Measurements from ENCODE around the gene MASTL.
A peak's percentile ranks its signal among the peaks of the same experiment; 100 is the strongest.

The MASTL gene

GRCh38 chr10:27157150-27157549 is 2.0 kb downstream of the MASTL start:
- Histone ChIP-seq H3K79me1 (ENCODE audit: low read length) (peaks cover 16% of the 10 kb centered on the region), H3K36me3 (ENCODE audit: control insufficient read depth in 1 of 2, insufficient read depth in 2 of 2, low read length in 2 of 2) (peaks cover 12 to 17% of the 10 kb centered on the region in 2 experiments), H3K18ac (ENCODE audit: low read length) (no peak overlapping the region), H2AFZ (ENCODE audit: insufficient read depth, low read length, poor library complexity) (no peak overlapping the region), H4K8ac (ENCODE audit: low read depth, low read length) (no peak overlapping the region), H3K4me3 (ENCODE audit: low read depth, low read length) (no peak overlapping the region), H3K14ac (ENCODE audit: low read length) (no peak overlapping the region), H2BK12ac (ENCODE audit: low read length) (no peak overlapping the region), H3K4me1 (ENCODE audit: control insufficient read depth in 1 of 2, insufficient read depth in 2 of 2, low read length in 2 of 2) (peaks cover 0 to 5% of the 10 kb centered on the region in 2 experiments), H3K9me3 (ENCODE audit: insufficient read depth, low read depth, low read length) (no peaks in the 10 kb centered on the region), H3K9ac (ENCODE audit: low read length) (no peak overlapping the region), H3K23ac (ENCODE audit: low read length) (no peak overlapping the region), H3K4ac (ENCODE audit: low read depth, low read length) (no peak overlapping the region), H2AK5ac (ENCODE audit: low read length) (no peak overlapping the region), H3K79me2 (ENCODE audit: control insufficient read depth, insufficient read depth, low read length, poor library complexity) (peaks cover 8% of the 10 kb centered on the region), H4K12ac (ENCODE audit: low read depth, low read length) (no peak overlapping the region), H3K27me3 (ENCODE audit: insufficient read depth, low read length) (no peaks in the 10 kb centered on the region), H2BK5ac (ENCODE audit: low read depth, low read length, poor library complexity) (no peak overlapping the region), H2BK120ac (ENCODE audit: insufficient read depth, low read length, poor library complexity) (no peak overlapping the region), H3K4me2 (ENCODE audit: low read length) (no peak overlapping the region), H3K27ac (ENCODE audit: low read depth, low read length) (no peak overlapping the region), H4K91ac (ENCODE audit: low read depth, low read length) (no peak overlapping the region)
- peak in 1 of 2 donors; percentile 37 for DNase-seq
- no CpG with 5 or more reads among the region's 2 CpGs for WGBS (ENCODE audit: extremely low coverage, insufficient coverage, insufficient read length)

- Histone ChIP-seq H4K12ac (ENCODE audit: low read depth, low read length) (no peak overlapping the region), H3K4me1 (ENCODE audit: control insufficient read depth in 1 of 2, insufficient read depth in 2 of 2, low read length in 2 of 2) (peaks cover 0 to 5% of the 10 kb centered on the region in 2 experiments), H3K9ac (ENCODE audit: low read length) (no peak overlapping the region), H3K4me3 (ENCODE audit: low read depth, low read length) (no peak overlapping the region), H3K18ac (ENCODE audit: low read length) (no peak overlapping the region), H2AK5ac (ENCODE audit: low read length) (no peak overlapping the region), H4K91ac (ENCODE audit: low read depth, low read length) (no peak overlapping the region), H3K23ac (ENCODE audit: low read length) (no peak overlapping the region), H3K27me3 (ENCODE audit: insufficient read depth, low read length) (no peaks in the 10 kb centered on the region), H3K27ac (ENCODE audit: low read depth, low read length) (no peak overlapping the region), H2BK120ac (ENCODE audit: insufficient read depth, low read length, poor library complexity) (no peak overlapping the region), H4K8ac (ENCODE audit: low read depth, low read length) (no peak overlapping the region), H3K9me3 (ENCODE audit: insufficient read depth, low read depth, low read length) (no peaks in the 10 kb centered on the region), H2AFZ (ENCODE audit: insufficient read depth, low read length, poor library complexity) (no peak overlapping the region), H3K4me2 (ENCODE audit: low read length) (no peak overlapping the region), H3K36me3 (ENCODE audit: control insufficient read depth in 1 of 2, insufficient read depth in 2 of 2, low read length in 2 of 2) (peaks cover 16 to 22% of the 10 kb centered on the region in 2 experiments), H2BK12ac (ENCODE audit: low read length) (no peak overlapping the region), H2BK5ac (ENCODE audit: low read depth, low read length, poor library complexity) (no peak overlapping the region), H3K79me1 (ENCODE audit: low read length) (peaks cover 16% of the 10 kb centered on the region), H3K4ac (ENCODE audit: low read depth, low read length) (no peak overlapping the region), H3K14ac (ENCODE audit: low read length) (no peak overlapping the region), H3K79me2 (ENCODE audit: control insufficient read depth, insufficient read depth, low read length, poor library complexity) (peaks cover 8% of the 10 kb centered on the region)
- DNase-seq = no peak
These were observed 3.3 kb downstream of the MASTL start for GRCh38 chr10:27158421-27158820.

GRCh38 chr10:27169849-27170248 is 14.7 kb downstream of the MASTL start:
- no peaks in the 10 kb centered on the region for H3K79me2 ChIP-seq (ENCODE audit: control insufficient read depth, insufficient read depth, low read length, poor library complexity)
- no peak overlapping the region for H3K14ac ChIP-seq (ENCODE audit: low read length)
- H2AFZ ChIP-seq (ENCODE audit: insufficient read depth, low read length, poor library complexity) = no peak overlapping the region
- no peak overlapping the region for H2BK120ac ChIP-seq (ENCODE audit: insufficient read depth, low read length, poor library complexity)
- H4K91ac ChIP-seq (ENCODE audit: low read depth, low read length) = no peak overlapping the region
- no peak overlapping the region for H3K23ac ChIP-seq (ENCODE audit: low read length)
- H3K18ac ChIP-seq (ENCODE audit: low read length) = no peak overlapping the region
- no peak overlapping the region for H4K8ac ChIP-seq (ENCODE audit: low read depth, low read length)
- WGBS (ENCODE audit: extremely low coverage, insufficient coverage, insufficient read length) = no CpG with 5 or more reads among the region's 4 CpGs
- no peak overlapping the region for H3K4me2 ChIP-seq (ENCODE audit: low read length)
- H3K27me3 ChIP-seq (ENCODE audit: insufficient read depth, low read length) = no peaks in the 10 kb centered on the region
- no peak overlapping the region for H3K9ac ChIP-seq (ENCODE audit: low read length)
- no peaks in the 10 kb centered on the region for H3K4me1 ChIP-seq (ENCODE audit: control insufficient read depth in 1 of 2, insufficient read depth in 2 of 2, low read length in 2 of 2)
- H4K12ac ChIP-seq (ENCODE audit: low read depth, low read length) = no peak overlapping the region
- no peak overlapping the region for H3K4me3 ChIP-seq (ENCODE audit: low read depth, low read length)
- no peak overlapping the region for H2BK5ac ChIP-seq (ENCODE audit: low read depth, low read length, poor library complexity)
- no peak for DNase-seq
- peaks cover 20 to 24% of the 10 kb centered on the region in 2 experiments for H3K36me3 ChIP-seq (ENCODE audit: control insufficient read depth in 1 of 2, insufficient read depth in 2 of 2, low read length in 2 of 2)
- no peak overlapping the region for H2BK12ac ChIP-seq (ENCODE audit: low read length)
- no peak overlapping the region for H3K27ac ChIP-seq (ENCODE audit: low read depth, low read length)
- no peaks in the 10 kb centered on the region for H3K79me1 ChIP-seq (ENCODE audit: low read length)
- H3K9me3 ChIP-seq (ENCODE audit: insufficient read depth, low read depth, low read length) = no peaks in the 10 kb centered on the region
- H2AK5ac ChIP-seq (ENCODE audit: low read length) = no peak overlapping the region
- no peak overlapping the region for H3K4ac ChIP-seq (ENCODE audit: low read depth, low read length)

- Histone ChIP-seq H2BK120ac (ENCODE audit: insufficient read depth, low read length, poor library complexity) (no peak overlapping the region), H4K8ac (ENCODE audit: low read depth, low read length) (no peak overlapping the region), H3K27me3 (ENCODE audit: insufficient read depth, low read length) (no peaks in the 10 kb centered on the region), H2AFZ (ENCODE audit: insufficient read depth, low read length, poor library complexity) (no peak overlapping the region), H2BK12ac (ENCODE audit: low read length) (no peak overlapping the region), H3K4ac (ENCODE audit: low read depth, low read length) (no peak overlapping the region), H3K27ac (ENCODE audit: low read depth, low read length) (no peak overlapping the region), H4K91ac (ENCODE audit: low read depth, low read length) (no peak overlapping the region), H3K4me2 (ENCODE audit: low read length) (no peak overlapping the region), H3K36me3 (ENCODE audit: control insufficient read depth in 1 of 2, insufficient read depth in 2 of 2, low read length in 2 of 2) (peaks cover 11 to 18% of the 10 kb centered on the region in 2 experiments), H3K18ac (ENCODE audit: low read length) (no peak overlapping the region), H3K9me3 (ENCODE audit: insufficient read depth, low read depth, low read length) (no peaks in the 10 kb centered on the region), H3K4me1 (ENCODE audit: control insufficient read depth in 1 of 2, insufficient read depth in 2 of 2, low read length in 2 of 2) (no peaks in the 10 kb centered on the region), H3K4me3 (ENCODE audit: low read depth, low read length) (no peak overlapping the region), H3K9ac (ENCODE audit: low read length) (no peak overlapping the region), H3K14ac (ENCODE audit: low read length) (no peak overlapping the region), H4K12ac (ENCODE audit: low read depth, low read length) (no peak overlapping the region), H3K23ac (ENCODE audit: low read length) (no peak overlapping the region), H2BK5ac (ENCODE audit: low read depth, low read length, poor library complexity) (no peak overlapping the region), H3K79me2 (ENCODE audit: control insufficient read depth, insufficient read depth, low read length, poor library complexity) (no peaks in the 10 kb centered on the region), H2AK5ac (ENCODE audit: low read length) (no peak overlapping the region), H3K79me1 (ENCODE audit: low read length) (no peaks in the 10 kb centered on the region)
- no peak for DNase-seq
- WGBS (ENCODE audit: extremely low coverage, insufficient coverage, insufficient read length) = no CpG with 5 or more reads among the region's 1 CpG
These were observed 33.1 kb downstream of the MASTL start for GRCh38 chr10:27188259-27188658.
